Thoracic aorta (tissue), 2 donors: Measurements from ENCODE around the gene PDE8A. TPM values are rescaled to one million over a fixed set of nuclear protein-coding genes. Genes with fewer than 3 reads are reported as not detected.
"Not testable (repeated sequence)": the region's sequence is repeated elsewhere in the genome, so short reads cannot be mapped to it uniquely, and the experiment has no call there.

Source experiments
- ATAC-seq: fragments of 150-250 bp; one replicate; pipeline ENCODE4 v1.8.0; 2017; ENCODE audit warnings: low read depth; ENCODE audit not compliant: insufficient number of reproducible peaks, low FRiP score
- DNase-seq: peaks from one replicate; pipeline ENCODE4 v3.0.0-alpha.2; 2020; ENCODE audit warnings: low spot score
- H3K27ac ChIP-seq, 2 donors: fragments of 200-600 bp; sonication (generic); 1 replicate in 1 of 2; 2 replicates in 1 of 2; pipeline ENCODE4 v1.5.1; 2016; ENCODE audit warnings: mild to moderate bottlenecking in 2 of 2, moderate library complexity in 2 of 2
- H3K27me3 ChIP-seq: fragments of 200-600 bp; sonication (generic); replicated peaks from 2 replicates; pipeline ENCODE4 v1.6.0; 2016; ENCODE audit warnings: mild to moderate bottlenecking; ENCODE audit not compliant: insufficient read depth
- H3K36me3 ChIP-seq: fragments of 200-600 bp; sonication (generic); one replicate; pipeline ENCODE4 v1.5.1; 2016
- H3K4me1 ChIP-seq, 2 donors: fragments of 200-600 bp; sonication (generic); 1 replicate in 1 of 2; 2 replicates in 1 of 2; pipeline versions ENCODE4 v1.5.1 to v1.6.0; 2016; ENCODE audit warnings: low read depth in 2 of 2, mild to moderate bottlenecking in 1 of 2; ENCODE audit not compliant: control insufficient read depth in 1 of 2
- H3K4me3 ChIP-seq: fragments of 200-600 bp; sonication (generic); 2 replicates; pipeline ENCODE4 v1.5.1; 2016; ENCODE audit warnings: mild to moderate bottlenecking
- H3K9me3 ChIP-seq: fragments of 200-600 bp; sonication (generic); 2 replicates; pipeline ENCODE4 v1.5.1; 2016
- total RNA-seq, 2 donors: library from RNA; depleted of rRNA; stranded (reverse); fragments of >200 nt; gene quantifications; one replicate each; pipeline versions ENCODE4 v1.1.0 to v1.2.3, GENCODE V29; 2016
- TF ChIP-seq, protein P1 (sequence below): fragments of 200-600 bp; sonication (generic); IDR thresholded peaks from one replicate; pipeline ENCODE4 v1.5.1; 2019; ENCODE audit warnings: antibody characterized with exemption

The PDE8A gene
- total RNA-seq, 2 donors from 2014 or later, result 35.1 to 43.7 TPM

DNA sequence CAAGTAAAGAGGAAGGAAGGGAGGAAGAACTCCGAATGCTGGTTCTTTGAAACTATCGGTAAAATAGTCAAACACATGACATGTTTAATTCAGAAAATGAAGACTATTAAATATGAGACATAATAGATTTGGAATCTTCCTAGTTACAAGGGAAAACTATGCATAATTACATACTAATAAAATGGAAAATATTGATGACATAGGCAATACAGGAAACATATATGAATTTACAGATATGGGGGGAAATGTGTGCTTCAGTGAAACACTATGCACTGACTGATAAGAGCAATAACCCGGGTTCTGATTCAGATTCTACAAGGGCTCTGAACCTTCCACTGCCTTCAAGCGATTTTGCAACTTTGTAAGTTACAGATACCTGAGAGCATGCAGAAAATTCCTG, 185.9 kb downstream of the PDE8A start:
- Histone ChIP-seq H3K9me3 (peaks cover 13% of the 10 kb centered on the region), H3K4me3 (no peak overlapping the region), H3K27me3 (no peaks in the 10 kb centered on the region), H3K27ac (no peak overlapping the region), H3K36me3 (no peaks in the 10 kb centered on the region), H3K4me1 (peaks cover 0 to 6% of the 10 kb centered on the region in 2 donors)
- TF ChIP-seq, protein P1, sequence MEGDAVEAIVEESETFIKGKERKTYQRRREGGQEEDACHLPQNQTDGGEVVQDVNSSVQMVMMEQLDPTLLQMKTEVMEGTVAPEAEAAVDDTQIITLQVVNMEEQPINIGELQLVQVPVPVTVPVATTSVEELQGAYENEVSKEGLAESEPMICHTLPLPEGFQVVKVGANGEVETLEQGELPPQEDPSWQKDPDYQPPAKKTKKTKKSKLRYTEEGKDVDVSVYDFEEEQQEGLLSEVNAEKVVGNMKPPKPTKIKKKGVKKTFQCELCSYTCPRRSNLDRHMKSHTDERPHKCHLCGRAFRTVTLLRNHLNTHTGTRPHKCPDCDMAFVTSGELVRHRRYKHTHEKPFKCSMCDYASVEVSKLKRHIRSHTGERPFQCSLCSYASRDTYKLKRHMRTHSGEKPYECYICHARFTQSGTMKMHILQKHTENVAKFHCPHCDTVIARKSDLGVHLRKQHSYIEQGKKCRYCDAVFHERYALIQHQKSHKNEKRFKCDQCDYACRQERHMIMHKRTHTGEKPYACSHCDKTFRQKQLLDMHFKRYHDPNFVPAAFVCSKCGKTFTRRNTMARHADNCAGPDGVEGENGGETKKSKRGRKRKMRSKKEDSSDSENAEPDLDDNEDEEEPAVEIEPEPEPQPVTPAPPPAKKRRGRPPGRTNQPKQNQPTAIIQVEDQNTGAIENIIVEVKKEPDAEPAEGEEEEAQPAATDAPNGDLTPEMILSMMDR, result no peak
- DNase-seq (no peak), ATAC-seq (no peak)

DNA sequence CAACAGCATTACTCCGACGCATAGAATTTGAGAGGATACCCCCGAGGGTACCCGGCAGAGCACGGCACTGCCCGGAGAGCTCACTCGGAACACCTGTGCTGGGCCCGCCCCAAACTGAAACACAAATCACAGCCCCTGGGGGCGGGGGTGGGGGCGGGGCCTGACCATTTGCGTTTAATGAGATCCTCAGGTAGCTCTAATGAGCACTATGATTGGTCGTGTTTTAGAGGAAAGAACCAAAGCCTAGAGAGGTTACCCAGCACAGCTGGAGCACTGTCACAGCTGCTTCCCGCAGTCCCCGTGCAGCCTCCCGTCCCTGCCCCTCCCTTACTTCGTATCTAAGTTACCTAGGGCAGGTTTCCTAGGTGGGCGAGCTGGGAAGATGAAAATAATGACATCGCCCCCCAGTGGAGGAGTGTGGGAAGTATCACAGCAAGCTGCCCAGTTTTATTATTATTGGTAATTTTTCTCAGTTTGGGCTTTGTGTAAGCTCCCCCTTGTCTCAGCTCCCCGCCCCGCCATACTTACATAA, 187.1 kb downstream of the PDE8A start:
- H3K4me1 ChIP-seq, result peaks cover 0 to 6% of the 10 kb centered on the region in 2 donors
- no peaks in the 10 kb centered on the region for H3K27me3 ChIP-seq
- no peak for ATAC-seq
- H3K9me3 ChIP-seq, result peaks cover 13% of the 10 kb centered on the region
- H3K4me3 ChIP-seq, result peak overlapping the region; percentile 36
- no peaks in the 10 kb centered on the region for H3K36me3 ChIP-seq
- TF ChIP-seq, protein P1, result peak; percentile 29
- no peak for DNase-seq
- H3K27ac ChIP-seq, result no peak overlapping the region

DNA sequence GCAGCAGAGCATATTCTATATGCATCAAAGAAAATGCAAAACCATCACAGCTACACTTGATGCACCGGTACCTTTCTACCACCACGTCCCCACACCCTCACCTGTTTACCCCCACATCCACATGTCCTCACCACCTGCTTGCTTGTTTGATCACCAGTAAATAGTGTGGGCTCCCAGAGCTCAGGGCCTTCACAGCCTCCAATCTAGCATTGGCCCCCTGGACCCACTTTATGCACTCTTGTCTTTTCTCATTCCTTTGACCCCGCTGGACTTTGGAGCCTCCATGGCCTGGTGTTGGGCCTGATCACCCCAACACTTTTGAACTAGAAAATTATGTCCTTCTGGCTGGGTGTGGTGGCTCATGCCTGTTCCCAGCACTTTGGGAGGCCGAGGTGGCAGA, 190.1 kb downstream of the PDE8A start:
- ATAC-seq (no peak), DNase-seq (no peak)
- Histone ChIP-seq H3K9me3 (peaks cover 13% of the 10 kb centered on the region), H3K27ac (no peak overlapping the region), H3K36me3 (no peaks in the 10 kb centered on the region), H3K27me3 (no peaks in the 10 kb centered on the region), H3K4me1 (peaks cover 0 to 6% of the 10 kb centered on the region in 2 donors), H3K4me3 (no peak overlapping the region)
- TF ChIP-seq, protein P1, result no peak

DNA sequence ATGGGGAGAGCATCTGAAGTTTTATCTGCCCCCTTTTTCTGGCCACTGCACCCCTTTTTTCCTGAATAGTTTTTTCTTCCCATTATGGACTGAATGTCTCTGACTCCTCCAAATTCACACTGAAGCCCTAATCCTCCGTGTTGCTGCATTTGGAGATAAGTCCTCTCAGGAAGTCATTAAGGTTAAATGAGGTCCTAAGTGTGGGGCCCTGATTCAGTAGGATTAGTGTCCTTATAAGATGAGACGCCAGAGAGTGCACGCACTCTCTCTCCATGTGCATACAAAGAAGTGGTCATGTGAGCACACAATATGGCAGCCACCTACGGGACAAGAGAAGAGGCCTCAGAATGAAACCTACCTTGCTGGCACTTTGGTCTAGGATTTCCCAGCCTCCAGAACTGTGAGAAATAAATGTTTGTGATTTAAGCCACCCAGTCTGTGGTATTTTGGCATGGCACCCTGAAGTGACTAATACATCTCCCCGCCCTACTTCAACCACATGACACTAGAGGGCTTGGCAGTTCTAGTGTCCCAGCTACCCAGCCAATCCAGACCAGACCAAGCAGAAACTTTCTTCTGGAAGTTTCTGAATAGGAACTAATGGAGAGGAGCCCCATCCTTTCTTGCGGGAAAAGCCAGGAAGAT, 191.3 kb downstream of the PDE8A start:
- TF ChIP-seq, protein P1, result no peak
- Histone ChIP-seq H3K27me3 (no peaks in the 10 kb centered on the region), H3K9me3 (peaks cover 13% of the 10 kb centered on the region), H3K4me1 (peaks cover 0 to 6% of the 10 kb centered on the region in 2 donors), H3K36me3 (no peaks in the 10 kb centered on the region), H3K27ac (no peak overlapping the region), H3K4me3 (no peak overlapping the region)
- DNase-seq (no peak), ATAC-seq (no peak)

DNA sequence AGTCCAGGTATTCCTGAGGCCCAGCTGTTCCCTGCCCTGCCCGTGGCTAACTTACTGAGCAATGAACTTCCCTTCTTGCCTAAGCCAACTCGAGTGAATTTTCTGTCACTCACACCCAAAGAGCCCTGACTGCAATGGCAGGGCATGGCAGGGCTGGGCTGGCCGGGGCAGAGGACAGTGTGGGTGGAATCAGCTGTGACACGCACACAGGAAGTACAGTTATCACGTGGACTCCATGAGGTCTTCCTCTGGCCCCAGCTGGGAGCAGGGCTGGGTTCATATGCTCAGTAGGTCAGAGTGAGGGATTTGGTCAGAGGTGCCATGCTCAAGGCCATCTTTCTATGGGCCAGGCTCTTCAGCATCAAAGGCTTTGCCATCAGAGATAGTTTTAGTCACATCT, 192.0 kb downstream of the PDE8A start:
- DNase-seq, H3K27me3 ChIP-seq, H3K4me3 ChIP-seq, ATAC-seq, H3K36me3 ChIP-seq, H3K4me1 ChIP-seq, H3K27ac ChIP-seq: not testable (repeated sequence)
- peaks cover 13% of the 10 kb centered on the region for H3K9me3 ChIP-seq
